Tibial artery (tissue), 4 donors: ENCODE measurements around the gene NINL.

ENCODE experiments used
- DNase-seq, 2 donors: peaks; one replicate each; pipeline ENCODE4 v3.0.0-alpha.2; 2019
- H3K27ac ChIP-seq, 2 donors: fragments of 200-600 bp; sonication (generic) in 1 of 2; 1 replicate in 1 of 2; 2 replicates in 1 of 2; pipeline ENCODE4 v1.5.1; 2018 to 2019; ENCODE audit warnings: mild to moderate bottlenecking in 1 of 2
- H3K27me3 ChIP-seq, 2 donors: fragments of 200-600 bp; sonication (generic) in 1 of 2; one replicate each; pipeline versions ENCODE4 v1.5.1 to v1.6.0; 2016 to 2019
- H3K36me3 ChIP-seq, 3 donors: fragments of 200-600 bp; sonication (generic) in 2 of 3; one replicate each; pipeline ENCODE4 v1.5.1; 2016 to 2019; ENCODE audit warnings: mild to moderate bottlenecking in 2 of 3
- H3K4me1 ChIP-seq, 4 donors: fragments of 200-600 bp; sonication (generic) in 2 of 4; 1 replicate in 3 of 4; 2 replicates in 1 of 4; pipeline ENCODE4 v1.5.1; 2016 to 2019
- H3K4me3 ChIP-seq, 2 donors: fragments of 200-600 bp; sonication (generic) in 1 of 2; 1 replicate in 1 of 2; 2 replicates in 1 of 2; pipeline ENCODE4 v1.5.1; 2018 to 2019; ENCODE audit warnings: mild to moderate bottlenecking in 2 of 2
- H3K9me3 ChIP-seq, 3 donors: fragments of 200-600 bp; sonication (generic) in 1 of 3; one replicate each; pipeline ENCODE4 v1.5.1; 2016 to 2019
- CTCF ChIP-seq, 2 experiments: fragments of 200-600 bp in 1 of 2; fragments of 450-650 bp in 1 of 2; IDR thresholded peaks; one replicate each; pipeline ENCODE4 v1.5.1; 2017 to 2019; ENCODE audit warnings: antibody characterized with exemption in 2 of 2, mild to moderate bottlenecking in 1 of 2, moderate library complexity in 1 of 2
- intact Hi-C: fragments of 100-400 bp; cut with DNase I; formaldehyde crosslinking; loops from one replicate; pipeline ENCODE4 v1.15.0; 2023; ENCODE audit warnings: low total_unique reads

The NINL gene

GRCh38 chr20:25460566-25461280 lies 124.6 kb downstream of the NINL start:
- DNase-seq, result no peak
- Histone ChIP-seq H3K27me3 (no peaks in the 10 kb centered on the region), H3K4me3 (no peak overlapping the region), H3K9me3 (no peaks in the 10 kb centered on the region), H3K27ac (no peak overlapping the region), H3K4me1 (no peaks in the 10 kb centered on the region), H3K36me3 (peaks cover under 1 to 66% (median 10%) of the 10 kb centered on the region in 3 donors)
- intact Hi-C loops, result no loop called here
- no peak for TF ChIP-seq CTCF (IDR thresholded peaks at IDR 0.05)

GRCh38 chr20:25459916-25460535 lies 125.3 kb downstream of the NINL start:
- Histone ChIP-seq H3K4me3 (no peak overlapping the region), H3K36me3 (peaks cover 7 to 66% (median 14%) of the 10 kb centered on the region in 3 donors), H3K9me3 (no peaks in the 10 kb centered on the region), H3K27ac (no peak overlapping the region), H3K27me3 (no peaks in the 10 kb centered on the region), H3K4me1 (no peaks in the 10 kb centered on the region)
- DNase-seq, result no peak
- no peak for TF ChIP-seq CTCF (IDR thresholded peaks at IDR 0.05)
- intact Hi-C loops, result no loop called here

- H3K36me3 ChIP-seq, result peaks cover 12 to 68% (median 22%) of the 10 kb centered on the region in 3 donors
- no peak for TF ChIP-seq CTCF (IDR thresholded peaks at IDR 0.05)
- intact Hi-C loops, result no loop called here
- no peaks in the 10 kb centered on the region for H3K9me3 ChIP-seq
- DNase-seq, result no peak
- H3K27me3 ChIP-seq, result no peaks in the 10 kb centered on the region
- no peak overlapping the region for H3K4me3 ChIP-seq
- no peak overlapping the region for H3K27ac ChIP-seq
- H3K4me1 ChIP-seq, result no peaks in the 10 kb centered on the region
Measured at GRCh38 chr20:25459111-25459830, 126.1 kb downstream of the NINL start.

GRCh38 chr20:25457886-25458680 lies 127.2 kb downstream of the NINL start:
- no peak for DNase-seq
- H3K9me3 ChIP-seq, result no peaks in the 10 kb centered on the region
- H3K27ac ChIP-seq, result no peak overlapping the region
- no peaks in the 10 kb centered on the region for H3K27me3 ChIP-seq
- no peaks in the 10 kb centered on the region for H3K4me1 ChIP-seq
- no peak overlapping the region for H3K4me3 ChIP-seq
- TF ChIP-seq CTCF (IDR thresholded peaks at IDR 0.05), result no peak
- H3K36me3 ChIP-seq, result peaks cover 15 to 78% (median 34%) of the 10 kb centered on the region in 3 donors
- intact Hi-C loops, result no loop called here

GRCh38 chr20:25454153-25454900 lies 131.0 kb downstream of the NINL start:
- intact Hi-C loops, result no loop called here
- Histone ChIP-seq H3K36me3 (peaks cover 24 to 66% (median 42%) of the 10 kb centered on the region in 3 donors), H3K4me3 (no peak overlapping the region), H3K27me3 (no peaks in the 10 kb centered on the region), H3K4me1 (no peaks in the 10 kb centered on the region), H3K27ac (no peak overlapping the region), H3K9me3 (no peaks in the 10 kb centered on the region)
- no peak for DNase-seq
- no peak for TF ChIP-seq CTCF (IDR thresholded peaks at IDR 0.05)
